GM12891 (cell line): ENCODE measurements around the gene LPA.
"Not testable (repeated sequence)": the region's sequence is repeated elsewhere in the genome, so short reads cannot be mapped to it uniquely, and the experiment has no call there.

Experiments
- DNase-seq: peaks from one replicate; pipeline ENCODE4 v3.0.0; 2011; ENCODE audit warnings: low spot score; ENCODE audit not compliant: insufficient read length
- FAIRE-seq: peaks from 2 replicates; lab custom pipeline; 2011; peaks lifted over from hg19 to GRCh38; lab: Jason Lieb, UNC
- PAX5 ChIP-seq: IDR thresholded peaks from 2 replicates; pipeline ENCODE4 v1.6.1; 2011; ENCODE audit warnings: low read length, moderate library complexity, mild to moderate bottlenecking; ENCODE audit not compliant: insufficient read depth, severe bottlenecking
- POLR2A ChIP-seq: IDR thresholded peaks from 2 replicates; pipeline ENCODE4 v1.6.1; 2011; ENCODE audit warnings: low read depth, low read length, control low read depth
- POLR2AphosphoS5 ChIP-seq: IDR thresholded peaks from 2 replicates; pipeline ENCODE4 v1.6.1; 2011; ENCODE audit warnings: low read depth, low read length, control low read depth
- POU2F2 ChIP-seq: IDR thresholded peaks from 2 replicates; pipeline ENCODE4 v1.6.1; 2011; ENCODE audit warnings: low read depth, mild to moderate bottlenecking, control low read depth, low read length, moderate library complexity
- SPI1 ChIP-seq: IDR thresholded peaks from 2 replicates; pipeline ENCODE4 v1.6.1; 2011; ENCODE audit warnings: low read depth, low read length, control low read depth
- TAF1 ChIP-seq: IDR thresholded peaks from 2 replicates; pipeline ENCODE4 v1.6.1; 2011; ENCODE audit warnings: low read depth, low read length, control low read depth

Gene LPA

DNA sequence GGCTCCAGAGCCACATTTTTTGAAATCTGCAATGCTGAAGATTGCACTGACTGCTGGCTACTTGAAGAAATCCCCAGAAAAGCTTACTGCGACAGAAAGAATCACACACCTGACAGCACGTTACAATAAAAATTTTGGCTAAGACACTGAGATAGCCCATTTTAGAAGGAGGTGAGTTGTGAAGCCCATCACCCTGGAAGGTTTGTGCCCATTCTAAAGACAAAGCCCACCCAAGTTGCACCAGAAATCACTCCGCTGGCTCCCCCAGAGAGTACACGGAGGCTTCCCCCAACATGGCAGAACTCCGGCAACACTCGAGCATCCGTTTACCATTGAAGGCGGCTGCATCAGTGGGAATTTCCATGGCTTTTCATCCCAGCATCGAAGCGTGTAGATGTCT lies 29.4 kb downstream of the LPA start:
- no peak for FAIRE-seq
- TF ChIP-seq POU2F2 (no peak), POLR2A (no peak), PAX5 (no peak), POLR2AphosphoS5 (no peak), TAF1 (no peak), SPI1 (no peak)

DNA sequence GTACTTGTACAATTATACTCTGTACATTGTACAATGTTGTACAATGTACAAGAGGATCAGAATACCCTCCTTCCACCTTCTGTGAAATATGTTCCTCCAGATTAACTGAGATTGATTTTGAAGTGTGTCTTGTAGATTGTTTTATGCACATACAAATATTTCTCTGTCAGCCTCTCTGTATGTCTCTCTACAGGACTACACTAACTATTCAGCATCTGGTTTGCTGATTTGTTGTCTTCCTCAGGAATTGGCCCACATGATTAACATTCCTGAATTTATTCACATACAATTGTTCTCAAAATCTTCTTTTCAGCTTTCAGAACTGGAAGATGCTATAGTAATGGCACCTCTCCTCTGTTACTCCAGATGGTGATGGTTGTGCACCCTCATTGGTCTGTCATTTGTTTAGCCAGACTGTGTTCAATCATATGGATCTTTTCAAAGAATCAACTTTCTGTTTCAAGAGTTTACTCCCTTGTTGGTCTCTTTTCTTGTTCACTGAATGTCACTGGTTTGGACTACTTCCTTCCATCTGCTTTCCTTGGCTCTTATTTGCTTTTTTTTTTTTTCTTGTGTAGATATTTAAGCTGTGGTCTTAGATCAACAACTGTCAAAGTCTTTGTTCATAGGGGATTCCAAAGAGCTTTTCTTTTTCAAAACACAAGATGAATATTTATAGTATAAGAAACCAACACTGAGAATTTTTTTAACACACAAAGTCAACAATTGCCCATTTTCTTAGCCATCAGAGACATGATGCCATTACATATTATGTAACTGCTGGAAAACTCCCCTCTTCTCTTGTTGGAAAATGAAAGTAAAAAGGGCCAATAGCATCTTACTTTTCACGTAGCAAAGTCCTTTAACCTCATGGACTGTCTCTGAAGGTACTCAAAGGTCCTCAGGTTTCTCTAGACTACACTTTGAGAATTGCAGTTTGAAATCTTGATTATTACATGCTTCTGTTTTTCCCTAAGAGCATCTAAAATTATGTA lies 67.9 kb downstream of the LPA start:
- no peak for TF ChIP-seq POLR2A
- DNase-seq (no peak), FAIRE-seq (no peak)

More for the DNA sequence above, 29.4 kb downstream of the LPA start:
- DNase-seq = no peak

DNA sequence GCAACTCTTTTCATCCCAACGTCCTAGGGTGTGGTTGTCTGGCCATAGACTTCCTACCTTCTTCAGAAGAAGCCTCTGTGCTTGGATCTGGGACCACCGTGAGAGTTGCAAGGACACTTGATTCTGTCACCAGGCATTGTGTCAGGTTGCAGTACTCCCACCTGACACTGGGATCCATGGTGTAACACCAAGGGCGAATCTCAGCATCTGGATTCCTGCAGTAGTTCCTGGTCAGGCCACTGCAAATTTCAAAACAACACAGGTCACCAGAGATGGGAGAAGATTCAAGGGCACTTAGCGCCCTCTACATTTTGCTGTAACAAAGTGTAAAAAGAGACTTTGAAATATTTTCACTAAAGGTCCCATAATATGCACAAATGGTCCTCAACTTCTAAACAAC lies 68.8 kb downstream of the LPA start:
- DNase-seq, FAIRE-seq: not testable (repeated sequence)

DNA sequence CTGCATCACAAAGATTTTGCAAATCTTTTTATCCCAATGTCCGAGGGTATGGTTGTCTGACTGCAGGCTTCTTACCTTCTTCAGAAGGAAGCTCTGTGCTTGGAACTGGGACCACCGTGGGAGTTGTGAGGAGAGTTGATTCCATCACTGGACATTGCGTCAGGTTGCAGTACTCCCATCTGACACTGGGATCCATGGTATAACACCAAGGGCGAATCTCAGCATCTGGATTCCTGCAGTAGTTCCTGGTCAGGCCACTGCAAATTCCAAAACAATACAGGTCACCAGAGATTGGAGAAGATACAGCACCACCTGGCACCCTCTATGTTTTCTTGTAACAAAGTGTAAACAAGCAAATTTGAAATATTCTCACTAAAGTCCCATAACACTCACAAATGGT lies 77.7 kb downstream of the LPA start:
- DNase-seq (no peak), FAIRE-seq (no peak)
- TF ChIP-seq POLR2A (no peak), SPI1 (no peak), TAF1 (no peak), POLR2AphosphoS5 (no peak), PAX5 (no peak), POU2F2 (no peak)

DNA sequence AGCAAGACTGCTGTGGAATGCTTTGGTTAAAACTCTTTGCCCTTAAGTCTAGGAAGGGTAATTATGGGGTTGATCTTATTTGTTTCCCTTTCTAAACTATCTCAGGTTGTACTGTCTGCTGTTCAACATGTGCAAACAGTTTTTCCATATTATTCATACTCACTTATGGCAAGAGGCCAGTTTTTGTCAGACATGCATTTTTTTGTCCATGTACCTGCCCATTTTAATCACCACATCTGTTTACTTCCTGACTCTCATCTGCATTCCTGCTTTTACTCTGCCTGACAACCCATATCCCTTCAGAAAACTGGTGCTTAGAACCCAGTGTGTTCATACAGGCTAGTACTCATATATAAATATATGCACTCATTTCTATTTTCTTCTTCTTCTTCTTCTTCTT lies 80.3 kb downstream of the LPA start:
- FAIRE-seq (no peak), DNase-seq (no peak)
- TF ChIP-seq POLR2AphosphoS5 (no peak), SPI1 (no peak), POU2F2 (no peak), POLR2A (no peak), TAF1 (no peak)

DNA sequence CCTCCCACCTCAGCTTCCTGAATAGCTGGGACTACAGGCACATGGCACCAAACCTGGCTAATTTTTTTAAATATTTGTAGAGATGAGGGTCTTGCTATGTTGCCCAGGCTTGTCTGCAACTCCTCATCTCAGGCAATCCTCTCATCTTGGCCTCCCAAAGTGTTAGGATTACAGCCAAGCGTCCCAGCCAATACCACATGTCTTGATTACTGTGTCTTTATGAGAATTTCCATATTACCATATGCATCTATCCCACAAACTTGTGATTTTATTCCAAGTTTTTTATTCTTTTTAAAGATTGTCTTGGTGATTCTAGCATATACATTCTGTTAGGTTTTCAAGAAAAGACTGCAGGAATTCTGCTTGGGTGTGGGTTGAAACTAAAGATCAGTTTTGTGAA lies 82.7 kb downstream of the LPA start:
- FAIRE-seq = no peak
- no peak for DNase-seq
- no peak for TF ChIP-seq SPI1
- no peak for TF ChIP-seq PAX5
- no peak for TF ChIP-seq POU2F2
- no peak for TF ChIP-seq POLR2A
- TF ChIP-seq POLR2AphosphoS5 = no peak
- TF ChIP-seq TAF1 = no peak

DNA sequence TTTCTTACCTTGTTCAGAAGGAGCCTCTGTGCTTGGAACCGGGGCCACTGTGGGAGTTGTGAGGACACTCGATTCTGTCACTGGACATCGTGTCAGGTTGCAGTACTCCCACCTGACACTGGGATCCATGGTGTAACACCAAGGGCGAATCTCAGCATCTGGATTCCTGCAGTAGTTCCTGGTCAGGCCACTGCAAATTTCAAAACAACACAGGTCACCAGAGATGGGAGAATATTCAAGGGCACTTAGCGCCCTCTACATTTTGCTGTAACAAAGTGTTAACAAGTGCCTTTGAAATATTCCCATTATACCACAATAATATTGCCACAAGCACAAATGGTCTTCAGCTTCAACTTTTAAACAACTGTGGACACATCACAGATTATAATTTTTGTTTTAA lies 85.6 kb downstream of the LPA start:
- not testable (repeated sequence) for FAIRE-seq, DNase-seq

DNA sequence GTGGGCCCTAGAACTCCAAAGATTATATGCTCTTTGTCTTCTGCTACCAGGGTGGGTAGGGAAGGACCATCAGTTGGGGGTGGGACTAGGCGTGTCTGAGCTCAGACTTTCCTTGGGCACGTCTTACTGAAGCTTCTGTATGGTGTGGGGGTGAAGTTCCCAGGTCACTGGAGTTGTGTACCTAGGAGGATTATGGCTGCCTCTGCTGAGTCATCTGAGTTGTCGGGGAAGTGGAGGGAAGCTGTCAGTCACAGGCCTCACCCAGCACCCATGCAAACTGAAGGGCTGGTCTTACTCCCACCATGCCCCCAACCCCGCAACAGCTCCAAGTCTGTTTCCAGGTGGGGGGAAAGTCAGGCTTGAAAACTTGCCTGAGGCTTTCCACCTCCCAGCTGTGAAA lies 90.1 kb downstream of the LPA start:
- TF ChIP-seq TAF1 (no peak), POU2F2 (no peak), POLR2AphosphoS5 (no peak), POLR2A (no peak), SPI1 (no peak), PAX5 (no peak)
- FAIRE-seq = no peak
- no peak for DNase-seq

DNA sequence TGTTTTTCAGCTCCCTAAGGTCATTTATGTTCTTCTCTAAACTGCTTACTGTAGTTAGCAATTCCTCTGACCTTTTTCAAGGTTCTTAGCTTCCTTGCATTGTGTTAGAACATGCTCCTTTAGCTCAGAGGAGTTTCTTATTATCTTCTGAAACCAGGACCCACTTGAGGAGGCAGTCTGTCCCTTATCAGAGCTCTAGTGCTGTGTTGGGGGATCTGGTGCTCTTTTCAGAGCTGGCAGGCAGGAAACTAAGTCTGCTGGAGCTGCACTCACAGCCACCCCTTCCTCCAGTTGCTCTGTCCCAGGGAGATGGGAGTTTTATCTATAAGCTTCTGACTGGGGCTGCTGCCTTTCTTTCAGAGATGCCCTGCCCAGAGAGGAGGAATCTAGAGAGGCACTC lies 92.9 kb downstream of the LPA start:
- not testable (repeated sequence) for FAIRE-seq

DNA sequence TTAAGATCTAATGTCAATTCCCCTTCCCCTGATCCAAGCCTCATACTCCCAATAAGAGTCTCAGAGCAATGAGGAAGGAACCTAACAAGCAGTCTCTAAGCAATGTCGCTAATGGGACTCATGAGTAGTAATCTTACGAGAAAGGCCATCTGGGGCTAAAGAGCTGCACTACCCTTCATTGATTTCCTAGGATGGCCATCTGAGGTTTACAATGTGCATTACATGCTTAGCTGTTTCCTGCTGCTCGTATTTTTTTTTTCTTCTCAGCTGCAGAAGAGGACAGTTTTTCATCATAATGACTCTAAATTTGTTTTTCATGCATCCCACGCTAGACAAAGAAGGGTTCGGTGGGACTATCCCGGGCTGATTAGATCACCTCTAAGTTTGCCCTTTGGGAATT lies 119.3 kb downstream of the LPA start:
- FAIRE-seq = no peak
- no peak for DNase-seq
- no peak for TF ChIP-seq POLR2A
- TF ChIP-seq POLR2AphosphoS5 = no peak
- no peak for TF ChIP-seq TAF1
- no peak for TF ChIP-seq SPI1
- no peak for TF ChIP-seq PAX5
- TF ChIP-seq POU2F2 = no peak

More for the DNA sequence above, 92.9 kb downstream of the LPA start:
- not testable (repeated sequence) for DNase-seq

DNA sequence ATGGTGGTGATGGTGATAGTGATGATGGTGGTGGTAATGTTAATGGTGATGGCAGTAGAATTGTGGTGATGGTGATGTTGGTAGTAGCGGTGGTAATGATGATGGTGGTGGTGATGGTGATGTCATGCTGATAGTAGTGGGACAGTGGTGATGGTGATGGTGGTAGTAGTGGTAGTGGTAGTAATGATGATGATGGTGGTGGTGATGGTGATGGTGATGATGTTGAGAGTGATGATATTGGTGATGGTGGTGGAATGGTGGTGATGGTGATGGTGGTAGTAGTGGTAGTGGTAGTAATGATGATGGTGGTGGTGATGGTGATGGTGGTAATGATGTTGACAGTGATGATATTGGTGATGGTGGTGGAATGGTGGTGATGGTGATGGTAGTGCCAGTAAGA lies 128.8 kb downstream of the LPA start:
- no peak for DNase-seq
- TF ChIP-seq SPI1 (no peak), TAF1 (no peak), POLR2A (no peak), PAX5 (no peak), POLR2AphosphoS5 (no peak), POU2F2 (no peak)
- FAIRE-seq = peak; percentile 92
